PFSK-1 (cell line): ENCODE data around the gene KCNIP1.

Experiments used
- FOXP2 ChIP-seq: optimal IDR thresholded peaks from 2 replicates; pipeline ENCODE3; 2011; ENCODE audit warnings: borderline replicate concordance, control low read depth, inconsistent platforms; ENCODE audit not compliant: insufficient read depth; ENCODE audit errors: extremely low read length, extremely low read depth
- POLR2AphosphoS5 ChIP-seq: IDR thresholded peaks from 2 replicates; pipeline ENCODE4 v1.6.1; 2012; ENCODE audit warnings: low read depth, mild to moderate bottlenecking, control low read depth, low read length, moderate library complexity
- SIN3A ChIP-seq: IDR thresholded peaks from 2 replicates; pipeline ENCODE4 v1.6.1; 2012; ENCODE audit warnings: mild to moderate bottlenecking, low read length, moderate library complexity, borderline replicate concordance; ENCODE audit not compliant: insufficient read depth
- TAF1 ChIP-seq: IDR thresholded peaks from 2 replicates; pipeline ENCODE4 v1.6.1; 2012; ENCODE audit warnings: low read length, control low read depth, borderline replicate concordance; ENCODE audit not compliant: insufficient read depth
- TF ChIP-seq, protein P1 (sequence below), 2 experiments: IDR thresholded peaks; 2 replicates each; pipeline versions ENCODE4 v1.6.1 to v1.8.0; 2011 to 2012; ENCODE audit warnings: low read depth in 2 of 2, low read length in 2 of 2, control low read depth in 1 of 2, inconsistent platforms in 1 of 2, mild to moderate bottlenecking in 1 of 2, moderate library complexity in 1 of 2; ENCODE audit not compliant: insufficient read depth in 1 of 2

KCNIP1 gene

DNA sequence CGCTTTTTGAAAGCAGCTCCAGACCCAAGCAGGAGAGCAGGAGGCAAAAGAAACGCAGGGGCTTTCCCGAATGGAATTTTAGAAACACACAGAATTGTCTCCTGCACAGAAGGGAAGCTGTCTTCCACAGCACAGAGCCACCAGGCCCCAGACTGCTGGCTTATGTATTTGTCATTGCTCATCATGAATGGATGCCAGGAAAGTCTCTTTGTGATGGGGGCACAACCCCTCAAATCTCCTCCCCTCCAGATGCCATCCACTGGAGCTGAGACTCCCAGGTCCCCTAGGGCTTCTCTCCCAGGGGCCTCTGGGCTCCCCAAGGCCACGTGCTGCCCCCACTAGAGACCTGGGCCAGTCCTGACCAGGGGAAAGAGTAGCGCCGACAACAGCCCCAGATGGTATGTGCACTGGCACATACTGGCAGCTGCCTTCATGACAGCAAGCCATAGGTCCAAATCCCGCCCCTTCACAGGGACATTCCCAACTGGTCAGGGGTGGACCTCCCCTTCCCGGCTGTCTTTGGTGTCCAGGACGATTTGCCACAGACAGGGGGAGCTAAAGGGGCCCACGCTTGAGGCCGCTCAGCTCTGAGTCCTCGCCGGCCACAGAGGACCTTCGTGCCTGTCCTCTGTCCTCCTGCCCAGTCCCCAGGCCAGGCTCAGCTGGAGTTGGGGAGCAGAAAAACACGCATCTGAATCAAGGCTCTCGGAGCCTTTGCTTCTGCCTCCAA, 127.8 kb downstream of the KCNIP1 start:
- TF ChIP-seq SIN3A (no peak), FOXP2 (no peak), POLR2AphosphoS5 (no peak), TAF1 (no peak)
- TF ChIP-seq, protein P1, sequence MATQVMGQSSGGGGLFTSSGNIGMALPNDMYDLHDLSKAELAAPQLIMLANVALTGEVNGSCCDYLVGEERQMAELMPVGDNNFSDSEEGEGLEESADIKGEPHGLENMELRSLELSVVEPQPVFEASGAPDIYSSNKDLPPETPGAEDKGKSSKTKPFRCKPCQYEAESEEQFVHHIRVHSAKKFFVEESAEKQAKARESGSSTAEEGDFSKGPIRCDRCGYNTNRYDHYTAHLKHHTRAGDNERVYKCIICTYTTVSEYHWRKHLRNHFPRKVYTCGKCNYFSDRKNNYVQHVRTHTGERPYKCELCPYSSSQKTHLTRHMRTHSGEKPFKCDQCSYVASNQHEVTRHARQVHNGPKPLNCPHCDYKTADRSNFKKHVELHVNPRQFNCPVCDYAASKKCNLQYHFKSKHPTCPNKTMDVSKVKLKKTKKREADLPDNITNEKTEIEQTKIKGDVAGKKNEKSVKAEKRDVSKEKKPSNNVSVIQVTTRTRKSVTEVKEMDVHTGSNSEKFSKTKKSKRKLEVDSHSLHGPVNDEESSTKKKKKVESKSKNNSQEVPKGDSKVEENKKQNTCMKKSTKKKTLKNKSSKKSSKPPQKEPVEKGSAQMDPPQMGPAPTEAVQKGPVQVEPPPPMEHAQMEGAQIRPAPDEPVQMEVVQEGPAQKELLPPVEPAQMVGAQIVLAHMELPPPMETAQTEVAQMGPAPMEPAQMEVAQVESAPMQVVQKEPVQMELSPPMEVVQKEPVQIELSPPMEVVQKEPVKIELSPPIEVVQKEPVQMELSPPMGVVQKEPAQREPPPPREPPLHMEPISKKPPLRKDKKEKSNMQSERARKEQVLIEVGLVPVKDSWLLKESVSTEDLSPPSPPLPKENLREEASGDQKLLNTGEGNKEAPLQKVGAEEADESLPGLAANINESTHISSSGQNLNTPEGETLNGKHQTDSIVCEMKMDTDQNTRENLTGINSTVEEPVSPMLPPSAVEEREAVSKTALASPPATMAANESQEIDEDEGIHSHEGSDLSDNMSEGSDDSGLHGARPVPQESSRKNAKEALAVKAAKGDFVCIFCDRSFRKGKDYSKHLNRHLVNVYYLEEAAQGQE (IDR thresholded peaks at IDR 0.05; ENCODE audit: insufficient read depth in 1 of 2, low read depth in 2 of 2, low read length in 2 of 2), result no peak

DNA sequence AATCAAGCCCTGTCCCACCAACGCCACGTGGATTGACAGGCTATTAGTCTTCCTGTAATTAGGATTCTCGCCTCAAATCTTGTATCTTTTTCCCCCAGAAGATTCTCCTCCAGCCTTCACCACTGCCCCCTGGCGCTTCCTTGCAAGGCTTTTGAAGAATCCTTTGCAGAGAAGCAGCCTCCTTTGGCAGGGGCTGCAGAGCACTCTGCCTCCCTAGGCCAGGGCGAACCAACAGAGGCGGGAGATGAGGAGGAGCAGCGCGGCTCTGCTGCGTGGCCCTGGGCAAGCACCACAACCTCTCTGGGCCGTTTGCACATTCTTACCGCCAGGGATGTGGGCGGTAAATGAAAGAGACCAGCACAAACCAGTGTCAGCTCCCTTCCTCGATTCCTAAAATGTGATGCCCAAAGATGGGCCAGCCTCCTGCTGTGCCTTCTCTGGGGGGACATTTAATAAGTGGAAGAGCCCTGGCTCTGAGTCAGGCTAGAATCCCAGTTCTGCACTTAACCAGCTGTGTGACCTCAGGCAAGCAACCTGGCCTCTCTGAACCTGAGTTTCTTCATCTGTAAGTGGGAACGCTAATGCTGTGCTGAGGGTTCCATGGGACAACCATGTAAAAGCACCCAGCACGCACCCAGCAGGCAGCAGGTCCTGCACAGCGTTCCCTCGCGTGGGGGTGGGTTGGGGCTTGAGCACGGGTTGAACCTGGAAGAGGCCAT, 128.6 kb downstream of the KCNIP1 start:
- TF ChIP-seq TAF1 (no peak), SIN3A (no peak), POLR2AphosphoS5 (no peak), FOXP2 (no peak)
- TF ChIP-seq, protein P1 (IDR thresholded peaks at IDR 0.05; ENCODE audit: insufficient read depth in 1 of 2, low read depth in 2 of 2, low read length in 2 of 2), result no peak

DNA sequence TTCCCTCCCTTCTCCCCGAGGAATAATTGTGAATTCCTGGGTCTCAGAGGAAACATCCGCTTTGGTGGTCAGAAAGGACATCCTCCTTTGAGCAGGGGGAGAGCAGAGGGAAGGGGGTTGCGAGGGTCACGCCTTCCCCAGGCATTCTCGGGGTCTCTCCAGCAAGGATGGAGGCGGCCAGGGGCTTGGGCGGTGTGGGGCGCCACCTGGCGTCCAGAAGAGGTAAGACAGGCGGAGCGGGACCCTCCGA, 129.1 kb downstream of the KCNIP1 start:
- TF ChIP-seq POLR2AphosphoS5 (no peak), TAF1 (no peak), FOXP2 (no peak), SIN3A (no peak)
- TF ChIP-seq, protein P1 (IDR thresholded peaks at IDR 0.05; ENCODE audit: insufficient read depth in 1 of 2, low read depth in 2 of 2, low read length in 2 of 2), result no peak

DNA sequence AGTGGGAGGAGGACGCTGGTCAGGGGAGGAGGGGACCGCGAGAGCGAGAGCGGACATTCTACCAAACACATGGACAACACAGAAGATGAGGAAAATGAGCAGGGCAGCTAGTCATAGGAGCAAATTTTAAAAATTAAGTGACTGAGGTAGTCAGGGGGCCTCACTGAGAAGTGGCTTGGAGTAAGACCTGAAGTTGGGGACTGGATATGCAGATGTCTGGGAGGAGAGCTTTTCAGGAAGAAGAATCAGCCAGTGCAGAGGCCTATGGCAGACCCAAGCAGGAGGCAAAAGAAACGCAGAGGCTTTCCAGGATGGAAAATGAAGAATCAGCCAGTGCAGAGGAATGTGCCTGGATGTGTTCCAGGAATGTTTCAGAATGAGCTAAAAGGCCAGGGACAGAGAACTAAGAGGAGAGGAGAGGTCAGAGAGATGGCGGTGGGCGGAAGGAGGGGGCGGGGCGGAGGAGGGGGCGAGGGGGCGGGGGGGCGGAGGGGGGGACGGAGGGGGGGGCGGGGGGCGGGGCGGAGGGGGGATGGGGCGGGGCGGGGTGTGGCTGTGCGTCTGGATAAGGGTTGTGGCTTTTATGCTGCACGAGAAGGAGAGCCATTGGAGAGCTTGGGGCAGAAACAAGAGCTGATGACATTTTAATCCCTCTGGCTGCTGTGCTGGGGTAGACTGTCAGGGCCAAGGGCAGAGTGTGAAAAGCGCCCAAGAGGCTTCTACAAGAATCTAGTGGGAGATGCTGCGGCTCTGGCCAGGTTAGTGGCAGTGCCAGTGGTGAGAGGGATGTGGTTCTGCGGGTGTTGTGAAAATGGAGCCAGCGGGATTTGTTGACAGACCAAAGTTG, 129.6 kb downstream of the KCNIP1 start:
- TF ChIP-seq POLR2AphosphoS5 (no peak), FOXP2 (no peak), SIN3A (no peak), TAF1 (no peak)
- TF ChIP-seq, protein P1 (IDR thresholded peaks at IDR 0.05; ENCODE audit: insufficient read depth in 1 of 2, low read depth in 2 of 2, low read length in 2 of 2), result no peak
